NCI-H82 (cell line): ENCODE results near the gene ZNF689.
A peak's percentile ranks its signal among the peaks of the same experiment; 100 is the strongest.
"Not testable (repeated sequence)": the region's sequence is repeated elsewhere in the genome, so short reads cannot be mapped to it uniquely, and the experiment has no call there.

Source experiments
- DNase-seq: peaks from one replicate; lab custom pipeline; 2025; lab: John Stamatoyannopoulos, UW

Gene ZNF689

DNA sequence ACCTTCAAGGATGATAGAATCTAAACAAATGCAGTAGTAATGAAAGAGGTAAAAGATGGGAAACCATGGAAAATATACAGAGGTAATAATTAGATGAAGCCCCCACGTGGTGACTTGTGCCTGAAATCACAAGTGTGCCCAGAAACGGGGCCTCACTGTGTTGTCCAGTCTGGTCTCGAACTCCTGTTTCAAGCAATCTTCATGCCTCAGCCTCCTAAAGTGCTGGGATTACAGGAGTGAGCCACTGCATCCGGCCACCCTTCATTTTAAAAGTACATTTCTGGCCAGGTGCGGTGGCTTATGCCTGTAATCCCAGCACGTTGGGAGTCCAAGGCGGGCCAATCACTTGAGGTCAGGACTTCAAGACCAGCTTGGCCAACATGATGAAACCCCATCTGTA is 26.4 kb upstream of the ZNF689 start:
- DNase-seq, result no peak

DNA sequence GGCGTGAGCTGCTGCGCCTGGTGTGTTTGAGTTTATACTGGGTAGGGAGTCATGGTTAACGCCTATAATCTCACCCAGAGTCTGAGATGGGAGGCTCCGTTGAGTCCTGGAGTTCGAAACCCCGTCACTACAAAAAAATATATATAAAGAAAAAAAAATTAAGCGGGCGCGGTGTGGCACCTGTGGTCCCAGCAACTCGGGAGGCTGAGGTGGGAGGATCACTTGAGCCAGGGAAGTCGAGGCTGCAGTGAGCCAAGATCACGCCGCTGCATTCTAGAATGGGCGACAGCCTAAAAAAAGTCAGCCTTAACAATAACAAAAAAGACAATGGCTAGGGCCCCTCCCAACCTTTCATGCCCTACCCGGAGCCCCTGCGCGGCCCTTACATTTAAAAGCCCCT is 23.3 kb upstream of the ZNF689 start:
- DNase-seq, result no peak

DNA sequence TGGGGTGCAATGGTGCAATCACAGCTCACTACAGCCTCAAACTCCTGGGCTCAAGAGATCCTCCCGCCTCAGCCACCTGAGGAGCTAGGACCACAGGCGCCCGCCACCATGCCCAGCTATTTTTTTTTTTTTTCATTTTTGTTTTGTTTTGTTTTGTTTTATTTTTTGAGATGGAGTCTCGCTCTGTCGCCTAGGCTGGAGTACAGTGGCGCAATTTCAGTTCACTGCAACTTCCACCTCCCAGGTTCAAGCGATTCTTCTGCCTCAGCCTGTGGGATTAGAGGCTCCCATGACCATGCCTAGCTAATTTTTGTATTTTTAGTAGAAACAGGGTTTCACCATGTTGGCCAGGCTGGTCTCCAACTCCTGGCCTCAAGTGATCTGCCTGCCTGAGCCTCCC is 22.3 kb upstream of the ZNF689 start:
- not testable (repeated sequence) for DNase-seq

DNA sequence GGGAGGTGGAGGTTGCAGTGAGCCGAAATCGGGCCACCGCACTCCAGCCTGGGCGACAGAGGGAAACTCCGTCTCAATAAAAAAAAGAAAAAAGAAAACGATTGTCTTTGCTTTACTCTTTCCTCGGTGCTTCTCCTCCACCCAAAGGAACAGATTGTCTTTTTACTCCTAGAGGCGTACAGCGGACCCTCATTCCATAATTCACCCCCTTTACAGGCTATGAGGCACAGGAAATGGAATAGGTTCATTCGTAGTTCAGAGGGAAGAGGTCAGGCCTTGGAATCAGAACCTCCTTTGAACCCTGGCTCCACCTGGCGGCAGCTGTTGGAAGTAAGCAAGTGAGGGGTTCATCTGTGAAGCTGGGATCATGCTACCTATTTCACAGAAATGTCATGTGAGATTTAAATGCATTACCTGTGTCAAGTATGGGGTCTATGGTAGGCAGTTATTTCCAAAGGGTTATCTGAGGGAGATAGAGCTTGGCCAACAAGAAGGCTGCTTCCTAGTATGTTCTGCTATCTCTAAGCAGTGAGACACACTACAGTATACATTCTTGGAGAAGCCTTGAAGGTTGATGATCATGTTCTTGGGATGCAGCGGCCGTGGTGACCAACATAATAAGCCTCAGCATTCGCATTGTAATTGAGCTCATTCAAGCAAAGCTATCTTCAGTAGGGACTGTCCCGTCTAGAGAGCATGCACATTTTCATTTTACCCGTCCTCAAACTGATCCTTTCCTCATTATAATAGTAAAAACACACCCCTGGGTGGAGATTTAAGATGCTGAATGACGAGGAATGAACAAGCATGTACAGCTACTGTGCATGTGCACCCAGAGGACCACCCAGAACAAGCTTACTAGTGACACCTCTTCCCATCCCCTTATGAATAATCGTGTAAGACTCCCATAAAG is 18.7 kb upstream of the ZNF689 start:
- DNase-seq, result peak; percentile 86

DNA sequence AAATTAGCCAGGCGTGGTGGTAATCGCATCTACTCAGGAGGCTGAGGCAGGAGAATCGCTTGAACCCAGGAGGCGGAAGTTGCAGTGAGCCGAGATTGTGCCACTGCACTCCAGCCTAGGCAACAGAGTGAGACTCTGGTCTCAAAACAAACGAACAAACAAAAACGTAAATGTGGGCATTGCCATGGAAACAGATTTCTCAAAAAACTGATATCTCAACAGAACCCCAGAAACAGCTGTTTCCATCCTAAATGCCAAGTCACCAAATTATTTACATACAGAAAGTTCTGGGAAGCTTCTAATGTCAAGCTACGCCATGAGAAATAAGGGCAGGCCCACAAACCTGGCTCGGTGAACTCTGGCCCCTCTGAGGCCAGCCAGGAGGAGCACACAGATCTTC is 16.0 kb upstream of the ZNF689 start:
- DNase-seq, result no peak

DNA sequence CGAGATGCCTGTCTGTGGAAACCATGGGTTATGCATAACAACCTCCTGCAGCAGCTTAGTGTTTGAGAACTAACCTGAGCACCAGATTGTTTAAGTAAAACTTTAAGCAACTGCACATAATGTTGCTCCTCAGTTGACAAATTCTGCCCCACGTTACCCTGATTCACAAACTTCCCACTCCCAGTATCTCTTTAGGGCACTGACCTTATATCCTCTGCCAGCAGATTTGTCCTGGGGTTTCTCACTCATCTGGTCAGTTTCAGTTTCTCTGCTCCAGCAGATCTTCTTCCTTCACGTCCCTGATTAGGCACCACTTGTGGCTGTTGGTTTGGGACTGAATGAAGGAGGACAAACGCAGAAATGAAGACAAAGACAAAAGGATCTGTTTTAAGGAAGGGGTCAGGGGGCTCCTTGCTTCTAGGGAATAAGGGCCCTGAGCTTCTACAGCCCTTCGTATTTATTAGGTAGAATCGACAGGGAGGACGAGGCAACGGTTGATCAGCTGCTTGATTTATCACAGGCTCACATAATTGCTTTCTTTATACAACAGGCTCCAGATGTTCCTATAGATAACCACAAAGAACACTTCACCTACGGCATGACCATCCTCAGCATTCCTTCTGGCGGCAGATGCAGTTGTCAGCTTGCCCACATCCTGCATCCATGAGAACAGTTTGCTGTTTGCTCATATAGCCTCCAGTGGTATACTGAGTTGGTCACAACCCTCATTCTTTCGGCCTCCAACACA is 13.5 kb upstream of the ZNF689 start:
- no peak for DNase-seq

DNA sequence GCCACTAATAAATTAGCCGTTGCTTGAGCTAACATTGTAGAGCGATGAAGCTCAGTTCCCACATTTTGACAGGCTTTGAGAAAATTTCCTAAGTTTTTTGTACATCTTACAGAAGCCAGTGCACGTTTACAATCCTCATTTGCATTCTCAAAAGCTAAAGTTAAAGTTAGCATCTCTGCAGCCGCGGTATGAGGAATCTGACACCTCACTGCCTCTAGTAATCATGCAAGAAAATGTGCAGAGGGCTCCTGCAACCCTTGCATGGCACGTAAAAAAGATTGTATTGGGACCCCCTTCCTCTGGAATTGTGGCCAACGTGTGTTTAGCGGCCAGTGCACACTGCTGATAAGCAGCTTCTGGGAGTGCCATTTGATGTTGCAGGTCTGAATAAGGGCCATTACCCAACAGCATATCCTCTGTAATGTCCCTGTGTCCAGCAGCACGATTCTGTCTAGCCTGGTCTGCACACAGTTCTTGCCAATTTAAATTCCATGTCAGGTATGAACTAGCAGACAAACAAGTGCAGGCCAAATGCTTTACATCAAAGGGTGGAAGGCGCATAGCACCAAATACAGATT is 12.4 kb upstream of the ZNF689 start:
- DNase-seq, result no peak

DNA sequence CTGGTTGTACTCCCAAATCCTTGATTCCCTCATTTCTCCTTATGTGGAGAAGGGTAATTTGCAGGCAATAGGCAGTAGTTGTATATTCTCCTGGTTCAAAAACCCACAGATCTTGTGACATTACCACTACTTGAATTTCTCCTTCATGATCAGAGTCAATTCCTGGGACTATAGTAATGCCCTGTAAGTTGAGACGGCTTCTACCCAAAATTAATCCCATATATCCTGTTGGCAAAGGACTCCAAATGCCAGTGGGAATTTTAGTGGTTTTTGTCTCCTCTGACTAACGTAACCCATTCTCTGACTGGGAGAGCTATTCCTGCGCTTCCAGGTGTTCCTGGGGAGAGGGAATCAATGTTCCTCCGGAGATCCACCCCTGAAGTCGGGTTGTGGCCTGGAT is 11.6 kb upstream of the ZNF689 start:
- DNase-seq, result no peak

DNA sequence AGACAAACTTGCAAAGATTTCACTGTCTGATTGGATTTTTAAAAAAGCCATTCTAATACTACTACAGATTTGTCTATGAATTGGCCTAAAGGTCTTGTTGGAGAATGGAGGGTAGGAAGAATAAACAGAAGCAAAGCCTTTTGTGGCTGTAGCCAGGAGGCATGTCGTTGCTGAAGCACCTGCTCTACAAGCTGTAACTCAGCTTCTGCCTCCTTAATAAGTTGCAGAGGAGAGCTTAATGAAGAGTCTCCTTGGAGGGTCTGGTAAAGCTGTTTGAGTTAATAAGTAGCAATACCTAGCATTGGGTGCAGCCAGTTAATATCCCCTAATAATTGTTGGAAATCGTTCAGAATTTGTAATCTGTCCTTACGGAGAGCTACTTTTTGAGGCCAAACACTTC is 10.0 kb upstream of the ZNF689 start:
- no peak for DNase-seq

DNA sequence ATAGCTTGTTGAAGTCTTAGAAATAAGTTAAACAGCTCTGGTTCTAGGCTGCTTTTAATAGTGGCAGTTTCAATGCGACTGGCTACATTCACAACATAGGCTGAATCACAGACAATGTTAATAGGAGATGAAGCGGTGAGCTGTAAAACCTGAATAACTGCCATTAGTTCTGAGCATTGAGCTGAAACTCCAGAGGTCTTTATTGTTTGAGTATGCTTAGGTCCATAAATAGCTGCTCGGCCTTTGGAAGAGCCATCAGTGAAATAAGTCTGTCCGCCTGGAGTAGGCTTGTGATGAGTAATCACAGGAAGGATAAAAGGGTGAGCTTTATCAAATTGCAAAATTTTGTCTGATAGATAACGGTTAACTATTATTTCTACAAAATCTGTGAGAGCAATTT is 9.4 kb upstream of the ZNF689 start:
- DNase-seq, result no peak

DNA sequence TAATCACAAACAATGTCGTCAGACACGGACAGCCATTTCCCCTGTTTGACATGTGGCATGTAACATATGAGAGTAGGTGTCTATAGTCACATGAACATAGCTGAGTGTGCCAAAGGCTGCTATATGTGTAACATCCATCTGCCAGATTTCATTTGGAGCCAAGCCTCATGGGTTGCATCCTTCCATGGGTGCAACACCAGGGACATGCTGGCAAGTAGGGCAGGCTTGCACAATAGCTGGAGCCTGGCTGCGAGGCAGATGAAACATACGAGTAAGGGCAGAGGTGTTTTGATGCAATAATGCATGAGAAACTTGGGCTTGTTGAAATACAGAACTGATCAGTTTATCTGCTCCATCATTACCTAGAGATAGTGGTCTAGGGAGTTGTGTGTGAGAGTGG is 9.0 kb upstream of the ZNF689 start:
- no peak for DNase-seq

DNA sequence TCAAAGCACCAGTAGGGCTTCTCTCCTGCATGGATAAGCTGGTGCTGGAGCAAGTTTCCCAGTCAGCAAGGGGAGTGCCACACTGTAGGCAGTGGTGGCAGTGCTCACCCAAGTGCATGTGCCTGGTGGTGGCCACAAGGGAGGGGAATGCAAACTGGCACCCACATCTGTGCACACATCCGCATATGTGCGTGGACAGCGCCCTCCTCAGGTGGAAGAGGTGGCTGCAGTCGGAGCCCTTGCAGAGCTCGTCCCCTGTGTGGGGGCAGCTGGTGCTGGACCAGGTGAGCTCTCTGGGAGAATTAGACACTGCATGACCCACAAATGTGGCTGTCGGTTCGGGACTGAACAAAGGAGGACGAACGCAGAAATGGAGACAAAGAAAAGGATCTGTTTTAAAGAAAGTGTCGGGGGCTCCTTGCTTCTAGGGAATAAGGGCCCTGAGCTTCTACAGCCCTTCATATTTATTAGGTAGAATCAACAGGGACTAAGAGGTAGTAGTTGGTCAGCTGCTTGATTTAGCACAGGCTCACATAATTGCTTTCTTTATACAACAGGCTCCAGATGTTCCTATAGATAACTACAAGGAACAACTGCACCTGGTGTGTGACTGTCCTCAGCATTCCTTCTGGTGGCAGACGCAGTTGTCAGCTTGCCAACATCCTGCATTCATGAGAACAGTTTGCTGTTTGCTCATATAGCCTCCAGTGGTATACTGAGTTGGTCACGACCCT is 5.3 kb upstream of the ZNF689 start:
- peak; percentile 56 for DNase-seq

DNA sequence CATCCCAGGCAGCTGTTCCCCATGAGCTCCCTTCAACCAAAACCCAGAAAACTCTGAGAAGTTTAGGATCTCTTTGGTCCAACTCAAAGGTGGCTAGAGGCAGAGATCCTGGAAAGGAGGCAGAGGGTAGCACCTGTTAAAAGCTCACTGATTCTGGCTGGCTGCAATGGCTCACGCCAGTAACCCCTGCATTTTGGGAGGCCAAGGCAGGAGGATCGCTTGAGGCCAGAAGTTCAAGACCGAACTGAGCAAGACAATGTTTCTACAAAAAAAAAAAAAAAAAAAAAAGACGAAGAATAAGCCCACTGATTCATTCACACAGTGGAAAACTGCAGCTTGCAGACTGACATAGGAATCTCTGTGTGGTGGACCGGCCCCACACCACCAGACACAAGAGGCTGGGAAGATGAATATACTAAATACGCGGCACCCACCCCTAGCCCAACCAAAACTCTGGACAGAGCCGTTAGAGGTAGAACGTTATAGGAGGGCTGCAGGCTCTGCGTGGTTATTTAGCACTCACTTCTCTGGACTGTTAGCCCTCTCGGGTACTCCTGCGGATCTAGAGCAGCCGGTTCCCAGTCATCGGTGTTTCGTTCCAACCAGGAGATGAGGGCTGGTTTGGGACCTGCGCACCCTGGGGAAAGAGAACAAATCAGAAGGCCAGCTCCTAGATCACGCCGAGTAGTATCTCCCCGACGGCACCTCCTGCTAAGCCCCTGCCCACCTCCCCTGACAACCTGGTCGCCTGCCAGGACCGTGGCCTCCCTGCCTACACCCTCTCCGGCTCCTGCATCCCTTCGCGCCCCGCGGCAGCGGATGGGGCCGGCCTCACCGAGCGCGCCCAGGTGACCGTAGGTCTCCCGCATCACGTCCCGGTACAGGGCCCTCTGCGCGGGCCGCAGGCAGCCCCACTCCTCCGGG is 925 bp downstream of the ZNF689 start:
- DNase-seq, result peak; percentile 63

DNA sequence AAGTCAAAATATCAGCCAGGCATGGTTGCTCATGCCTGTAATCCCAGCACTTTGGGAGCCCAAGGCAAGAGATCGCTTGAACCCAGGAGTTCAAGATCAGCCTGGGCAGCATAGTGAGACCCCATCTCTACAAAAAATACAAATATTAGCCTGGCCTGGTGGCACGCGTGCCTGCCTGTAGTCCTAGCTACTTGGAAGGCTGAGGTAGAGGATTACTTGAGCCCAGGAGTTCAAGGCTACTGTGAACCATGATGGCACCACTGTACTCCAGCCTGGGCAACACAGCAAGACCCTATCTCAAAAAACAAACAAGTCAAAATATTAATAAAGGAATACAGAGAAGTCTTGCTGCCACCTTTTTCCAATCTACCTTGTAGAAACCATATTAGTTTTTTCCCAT is 4.2 kb downstream of the ZNF689 start:
- DNase-seq, result no peak

DNA sequence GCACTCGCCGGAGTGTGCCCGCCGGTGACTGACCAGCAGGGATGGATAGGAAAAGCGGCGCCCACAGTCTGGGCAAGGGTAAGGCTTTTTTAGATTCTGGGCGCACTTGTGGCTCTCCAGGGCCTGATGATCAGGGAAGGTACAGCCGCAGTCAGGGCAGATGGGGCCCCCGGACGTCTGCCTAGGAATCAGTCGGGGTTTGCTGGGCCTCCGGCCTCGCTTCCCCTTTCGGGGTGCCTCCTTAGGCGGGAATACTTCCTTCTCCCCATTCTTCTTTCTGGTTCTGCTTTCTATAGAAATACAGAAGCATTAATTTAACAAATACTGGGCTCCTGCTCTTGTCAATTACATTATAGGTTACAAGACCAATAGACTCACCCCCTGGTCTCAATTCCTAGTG is 5.0 kb downstream of the ZNF689 start:
- no peak for DNase-seq

DNA sequence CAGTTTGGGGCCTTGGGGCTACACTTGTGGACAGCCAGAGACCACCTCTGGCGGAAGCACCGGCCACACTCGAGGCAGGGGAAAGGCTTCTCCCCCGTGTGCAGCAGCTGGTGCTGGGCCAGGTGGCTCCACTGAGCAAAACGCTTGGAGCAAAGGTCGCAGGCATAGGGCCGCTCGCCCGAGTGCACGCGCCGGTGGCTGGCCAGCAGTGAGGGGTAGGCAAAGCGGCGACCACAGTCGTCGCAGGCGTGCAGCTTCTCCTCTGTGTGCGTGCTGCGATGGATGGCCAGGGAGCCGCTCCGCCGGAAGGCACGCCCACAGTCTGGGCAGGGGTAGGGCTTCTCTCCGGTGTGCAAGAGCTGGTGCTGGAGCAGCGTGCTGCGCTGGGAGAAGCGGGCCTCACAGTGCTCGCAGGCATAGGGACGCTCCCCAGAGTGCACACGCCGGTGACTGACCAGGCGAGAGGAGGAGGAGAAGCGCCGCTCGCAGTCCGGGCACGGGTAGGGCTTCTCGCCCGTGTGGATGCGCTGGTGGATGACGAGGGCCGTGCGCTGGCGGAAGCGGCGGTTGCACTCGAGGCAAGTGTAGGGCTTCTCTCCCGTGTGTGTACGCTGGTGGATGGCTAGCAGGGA is 5.8 kb downstream of the ZNF689 start:
- DNase-seq, result no peak

DNA sequence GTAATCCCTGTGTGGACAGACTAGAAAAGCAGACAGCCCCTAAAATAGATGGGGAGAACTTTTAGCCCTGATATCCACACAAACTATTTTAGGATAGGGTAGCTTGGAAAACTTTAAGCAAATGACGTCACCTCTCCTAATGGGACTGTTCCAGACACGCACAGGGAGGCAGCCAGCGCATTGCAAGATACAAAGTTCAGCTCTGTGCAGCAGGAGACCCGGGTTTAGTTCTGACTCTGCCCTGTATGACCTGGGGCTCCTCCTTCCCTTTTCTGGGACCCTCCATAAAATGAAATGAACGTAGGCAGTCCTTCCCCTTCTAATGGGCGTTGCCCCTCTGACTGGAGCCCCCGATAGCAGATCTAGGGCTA is 6.3 kb downstream of the ZNF689 start:
- no peak for DNase-seq

DNA sequence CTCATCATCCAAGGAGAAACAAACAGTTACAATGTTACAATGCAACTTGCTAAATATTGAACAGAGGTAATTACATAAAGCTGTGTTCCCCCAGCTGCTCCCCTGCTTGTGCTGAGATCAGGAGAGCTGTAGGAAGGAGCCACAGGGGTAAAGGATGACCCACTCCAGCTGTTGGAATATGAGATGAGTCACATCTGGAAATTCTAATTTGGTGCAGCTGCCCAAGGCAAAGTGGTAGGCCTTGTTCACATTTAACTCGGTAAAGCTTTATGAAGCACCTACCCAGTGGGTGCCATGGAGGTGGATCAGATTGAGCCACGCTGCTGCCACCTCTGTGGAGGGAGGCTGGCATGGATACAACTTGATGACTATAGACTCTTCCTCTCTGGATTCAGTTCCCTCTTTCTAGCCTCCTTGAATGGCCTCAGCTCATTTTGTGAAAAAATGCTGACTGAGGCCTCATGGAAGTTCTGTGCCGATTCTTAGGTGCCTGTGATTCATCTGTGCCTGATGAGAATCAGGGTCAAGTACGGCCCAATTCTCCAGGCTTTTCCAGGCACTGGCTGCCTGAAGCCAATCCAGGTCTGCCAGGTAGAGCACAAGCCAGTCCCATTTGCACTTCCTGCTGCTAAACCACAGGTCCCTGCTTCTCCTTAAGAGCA is 7.4 kb downstream of the ZNF689 start:
- no peak for DNase-seq

DNA sequence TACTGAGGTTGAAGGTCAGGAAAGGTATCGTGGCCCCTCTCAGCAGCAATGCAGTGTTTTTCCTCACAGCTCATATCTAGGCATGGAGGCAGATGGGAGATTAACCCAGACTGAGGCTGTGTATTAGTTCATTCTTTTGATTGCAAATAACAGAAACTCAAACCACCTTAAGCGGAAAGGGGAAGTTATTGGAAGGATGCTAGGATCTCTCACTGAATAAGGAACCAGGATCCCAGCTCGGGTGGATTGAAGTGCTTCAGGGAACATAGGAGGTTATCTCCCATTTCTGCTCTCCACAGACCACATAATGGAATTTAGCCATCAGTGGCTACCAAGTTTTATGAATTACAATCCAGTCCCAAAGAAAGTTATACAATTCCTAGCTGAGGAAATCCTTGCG is 8.2 kb downstream of the ZNF689 start:
- no peak for DNase-seq

DNA sequence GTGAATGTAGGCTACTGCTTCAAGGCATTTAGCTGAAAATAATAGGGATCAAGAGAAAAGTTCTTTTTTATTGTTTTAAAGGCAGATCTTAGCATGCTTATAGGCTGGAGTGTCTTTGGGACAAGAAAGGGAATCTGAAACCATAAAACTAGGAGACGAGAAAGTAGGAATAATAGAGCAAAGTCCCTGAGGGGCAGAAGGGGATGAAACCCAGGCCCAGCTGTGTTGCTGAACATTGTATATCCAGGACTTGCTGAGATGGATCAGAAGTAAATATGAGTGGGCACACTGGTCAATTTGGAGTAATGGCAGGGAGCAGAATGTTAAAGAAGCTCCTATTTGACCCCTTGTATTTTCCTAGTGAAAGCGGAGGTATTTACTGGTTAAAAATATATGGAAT is 9.3 kb downstream of the ZNF689 start:
- DNase-seq, result no peak
